Raji (cell line): ENCODE results near the gene DSTN.

Experiments used
- POLR2A ChIP-seq: IDR thresholded peaks from 2 replicates; pipeline ENCODE4 v1.6.1; 2011; ENCODE audit warnings: low read depth, low read length, control low read depth; ENCODE audit not compliant: insufficient read depth

The DSTN gene

GRCh38 chr20:17648791-17649730 lies 79.2 kb downstream of the DSTN start:
- no peak for TF ChIP-seq POLR2A

GRCh38 chr20:17650301-17651128 lies 80.6 kb downstream of the DSTN start:
- TF ChIP-seq POLR2A, result no peak

- no peak for TF ChIP-seq POLR2A
Measured at GRCh38 chr20:17651129-17651759, 81.4 kb downstream of the DSTN start.

- TF ChIP-seq POLR2A, result no peak
Measured at GRCh38 chr20:17651760-17652388, 82.0 kb downstream of the DSTN start.

- TF ChIP-seq POLR2A, result no peak
Measured at GRCh38 chr20:17652411-17652810, 82.5 kb downstream of the DSTN start.

GRCh38 chr20:17653835-17654648 lies 84.2 kb downstream of the DSTN start:
- no peak for TF ChIP-seq POLR2A

- TF ChIP-seq POLR2A, result no peak
Measured at GRCh38 chr20:17654649-17655285, 84.9 kb downstream of the DSTN start.

GRCh38 chr20:17655286-17655651 lies 85.4 kb downstream of the DSTN start:
- TF ChIP-seq POLR2A, result no peak

GRCh38 chr20:17655865-17656479 lies 86.1 kb downstream of the DSTN start:
- no peak for TF ChIP-seq POLR2A

GRCh38 chr20:17657079-17657825 lies 87.4 kb downstream of the DSTN start:
- no peak for TF ChIP-seq POLR2A

GRCh38 chr20:17657898-17658647 lies 88.2 kb downstream of the DSTN start:
- TF ChIP-seq POLR2A, result no peak

- no peak for TF ChIP-seq POLR2A
Measured at GRCh38 chr20:17658648-17658993, 88.7 kb downstream of the DSTN start.
